HG02571 (cell line): Measurements from ENCODE around the gene ETNK1.

Experiments
- ATAC-seq: cut with Tn5 transposase; IDR thresholded peaks from one replicate; pipeline ENCODE4 v1.9.1; 2021; ENCODE audit warnings: mild to moderate bottlenecking, moderate library complexity; ENCODE audit not compliant: unreplicated experiment

The ETNK1 gene

GRCh38 chr12:22631863-22632463 is 7.0 kb downstream of the ETNK1 start:
- no peak for ATAC-seq

- no peak for ATAC-seq
Observed at GRCh38 chr12:22634883-22635282, 9.9 kb downstream of the ETNK1 start.

- ATAC-seq, result no peak
Observed at GRCh38 chr12:22635812-22636211, 10.8 kb downstream of the ETNK1 start.

GRCh38 chr12:22640851-22641250 is 15.9 kb downstream of the ETNK1 start:
- no peak for ATAC-seq

GRCh38 chr12:22641353-22642053 is 16.5 kb downstream of the ETNK1 start:
- no peak for ATAC-seq

GRCh38 chr12:22648668-22649067 is 23.7 kb downstream of the ETNK1 start:
- no peak for ATAC-seq

GRCh38 chr12:22653075-22653474 is 28.1 kb downstream of the ETNK1 start:
- no peak for ATAC-seq

- ATAC-seq, result no peak
Observed at GRCh38 chr12:22653791-22654190, 28.8 kb downstream of the ETNK1 start.

- no peak for ATAC-seq
Observed at GRCh38 chr12:22656376-22656775, 31.4 kb downstream of the ETNK1 start.

GRCh38 chr12:22656831-22657230 is 31.9 kb downstream of the ETNK1 start:
- no peak for ATAC-seq

GRCh38 chr12:22657538-22657937 is 32.6 kb downstream of the ETNK1 start:
- ATAC-seq, result no peak

- ATAC-seq, result no peak
Observed at GRCh38 chr12:22658214-22658613, 33.2 kb downstream of the ETNK1 start.

- ATAC-seq, result no peak
Observed at GRCh38 chr12:22662356-22662755, 37.4 kb downstream of the ETNK1 start.

GRCh38 chr12:22665476-22665875 is 40.5 kb downstream of the ETNK1 start:
- ATAC-seq, result no peak

GRCh38 chr12:22667122-22667521 is 42.2 kb downstream of the ETNK1 start:
- ATAC-seq, result no peak

- no peak for ATAC-seq
Observed at GRCh38 chr12:22668441-22668840, 43.5 kb downstream of the ETNK1 start.

- no peak for ATAC-seq
Observed at GRCh38 chr12:22670762-22671161, 45.8 kb downstream of the ETNK1 start.

- ATAC-seq, result no peak
Observed at GRCh38 chr12:22672951-22673350, 48.0 kb downstream of the ETNK1 start.

GRCh38 chr12:22677781-22678574 is 53.0 kb downstream of the ETNK1 start:
- ATAC-seq, result no peak

- no peak for ATAC-seq
Observed at GRCh38 chr12:22682663-22683062, 57.7 kb downstream of the ETNK1 start.

GRCh38 chr12:22683131-22683530 is 58.2 kb downstream of the ETNK1 start:
- ATAC-seq, result no peak
